Pancreas (tissue), 10 donors: ENCODE results near the gene TECPR1. TPM values are rescaled to one million over a fixed set of nuclear protein-coding genes. Genes with fewer than 3 reads are reported as not detected.

Experiments
- ATAC-seq, 4 donors: fragments of 200-7000 bp; cut with Tn5 transposase; one replicate each; pipeline versions ENCODE4 v1.8.0 to v1.9.1; 2020; ENCODE audit warnings: mild to moderate bottlenecking in 4 of 4, moderate library complexity in 4 of 4
- DNase-seq, 6 donors: peaks; one replicate each; pipeline ENCODE4 v3.0.0-alpha.2; 2020
- FAIRE-seq: peaks from 2 replicates; lab custom pipeline; 2012; peaks lifted over from hg19 to GRCh38; lab: Jason Lieb, UNC
- H3K27ac ChIP-seq, 4 donors: fragments of 200-600 bp; sonication (generic); 1 replicate in 3 of 4; 2 replicates in 1 of 4; pipeline versions ENCODE4 v1.5.0 to v1.8.0; 2020
- H3K27me3 ChIP-seq, 4 donors: fragments of 200-600 bp; one replicate each; pipeline ENCODE4 v1.8.0; 2021
- H3K36me3 ChIP-seq, 3 donors: fragments of 200-600 bp; sonication (generic) in 1 of 3; one replicate each; pipeline versions ENCODE4 v1.5.0 to v1.8.0; 2020 to 2021
- H3K4me1 ChIP-seq, 3 donors: fragments of 200-600 bp; one replicate each; pipeline ENCODE4 v1.8.0; 2021
- H3K4me3 ChIP-seq, 4 donors: fragments of 200-600 bp; sonication (generic) in 2 of 4; one replicate each; pipeline versions ENCODE4 v1.5.0 to v1.8.0; 2020 to 2021
- H3K9me3 ChIP-seq, 4 donors: fragments of 200-600 bp; one replicate each; pipeline ENCODE4 v1.8.0; 2021
- CTCF ChIP-seq, 4 donors: fragments of 200-600 bp; sonication (generic) in 3 of 4; IDR thresholded peaks; one replicate each; pipeline versions ENCODE4 v1.5.0 to v1.8.0; 2021; ENCODE audit warnings: antibody characterized with exemption in 4 of 4
- WGBS, 2 donors: extraction: QIAGEN DNeasy Blood & Tissue Kit; methylation state at CpG; one replicate each; pipeline ENCODE4 v1.1.7; 2013; 5-methylcytosine and 5-hydroxymethylcytosine counted together
- intact Hi-C, 3 donors: fragments of 100-400 bp; cut with DNase I; formaldehyde crosslinking; loops; one replicate each; pipeline versions ENCODE4 v1.11.1 to v1.14.2; 2022
- polyA plus RNA-seq, 2 donors: library from polyadenylated mRNA; stranded (reverse); fragments of 200-250 nt; gene quantifications; one replicate each; pipeline ENCODE4 v1.2.3, GENCODE V29; 2013
- total RNA-seq, 6 donors: library from RNA; stranded (reverse); fragmentation: NEBNext Ultra II Directional in 4 of 6; extraction: Animal tissue kit (Norgen Biotek cat#: 25700) in 4 of 6; gene quantifications; one replicate each; pipeline versions ENCODE4 v1.2.1 to v1.2.4, GENCODE V29; 2021 to 2023
- donor health status: healthy with polysubstance abuse.
- donor health status: DM: no; HTN: no; CAD: no; lungs with moderate emphysema.
- donor health status: DM: no; HTN: no; CAD: no.
- donor health status: control.
- donor health status: control.
- donor health status: Bipolar disorder and iron deficiency.
- donor health status: DM: yes; HTN: yes; CAD: no.
- donor health status: DM: no; HTN: no; CAD: no.
- donor health status: DM: no; HTN: no; CAD: no.
- donor health status: DM: yes; HTN: yes; CAD: no.

TECPR1 gene
- total and polyA plus RNA-seq, 8 donors = 12.5 to 36.3 (median 20.0) TPM

- intact Hi-C loops = no loop called here
- 83 to 84% methylated on average over 4 of the region's 4 CpGs for WGBS, 2 donors
Measured at GRCh38 chr7:98242934-98243333, 9.1 kb downstream of the TECPR1 start.

GRCh38 chr7:98242342-98242741 is 9.7 kb downstream of the TECPR1 start:
- no peak for TF ChIP-seq CTCF (IDR thresholded peaks at IDR 0.05)
- FAIRE-seq = no peak
- H3K27me3 ChIP-seq = no peaks in the 10 kb centered on the region
- no peak for ATAC-seq
- no peak overlapping the region for H3K27ac ChIP-seq
- H3K4me3 ChIP-seq = no peak overlapping the region
- intact Hi-C loops = no loop called here
- no peaks in the 10 kb centered on the region for H3K4me1 ChIP-seq
- no peak for DNase-seq
- WGBS, 2 donors = 96 to 100% methylated on average over 1 of the region's 1 CpG
- no peaks in the 10 kb centered on the region for H3K36me3 ChIP-seq
- no peaks in the 10 kb centered on the region for H3K9me3 ChIP-seq

More at GRCh38 chr7:98242934-98243333, 9.1 kb downstream of the TECPR1 start:
- Histone ChIP-seq H3K36me3 (no peaks in the 10 kb centered on the region), H3K9me3 (no peaks in the 10 kb centered on the region), H3K27me3 (no peaks in the 10 kb centered on the region), H3K27ac (no peak overlapping the region), H3K4me1 (no peaks in the 10 kb centered on the region), H3K4me3 (no peak overlapping the region)
- TF ChIP-seq CTCF (IDR thresholded peaks at IDR 0.05) = no peak
- DNase-seq = no peak
- ATAC-seq = no peak
- FAIRE-seq = no peak

- Histone ChIP-seq H3K36me3 (no peaks in the 10 kb centered on the region), H3K4me1 (no peaks in the 10 kb centered on the region)
- no peak for ATAC-seq
Measured at GRCh38 chr7:98241674-98242241, 10.3 kb downstream of the TECPR1 start.

GRCh38 chr7:98240961-98241673 is 10.9 kb downstream of the TECPR1 start:
- H3K36me3 ChIP-seq = no peaks in the 10 kb centered on the region
- intact Hi-C loops = no loop called here
- peak; percentile 41 to 77 (median 70) for ATAC-seq
- no peak overlapping the region for H3K27ac ChIP-seq
- no peaks in the 10 kb centered on the region for H3K9me3 ChIP-seq
- 49 to 58% methylated on average over 19 of the region's 19 CpGs for WGBS, 2 donors
- H3K4me3 ChIP-seq = no peak overlapping the region
- peak; percentile 61 to 81 (median 76) for TF ChIP-seq CTCF (IDR thresholded peaks at IDR 0.05)
- DNase-seq = peak in 5 of 6 donors; percentile 56 to 83 (median 73)
- no peaks in the 10 kb centered on the region for H3K27me3 ChIP-seq
- no peaks in the 10 kb centered on the region for H3K4me1 ChIP-seq
- FAIRE-seq = no peak

More at GRCh38 chr7:98241674-98242241, 10.3 kb downstream of the TECPR1 start:
- Histone ChIP-seq H3K9me3 (no peaks in the 10 kb centered on the region), H3K4me3 (no peak overlapping the region), H3K27ac (no peak overlapping the region), H3K27me3 (no peaks in the 10 kb centered on the region)
- WGBS, 2 donors = 78 to 82% methylated on average over 16 of the region's 16 CpGs
- no peak for TF ChIP-seq CTCF (IDR thresholded peaks at IDR 0.05)
- intact Hi-C loops = no loop called here
- no peak for FAIRE-seq
- no peak for DNase-seq

- TF ChIP-seq CTCF (IDR thresholded peaks at IDR 0.05) = no peak
- no peaks in the 10 kb centered on the region for H3K36me3 ChIP-seq
- no peak for DNase-seq
- no peaks in the 10 kb centered on the region for H3K9me3 ChIP-seq
- H3K4me3 ChIP-seq = no peak overlapping the region
- FAIRE-seq = no peak
- no peaks in the 10 kb centered on the region for H3K4me1 ChIP-seq
- no peak overlapping the region for H3K27ac ChIP-seq
- ATAC-seq = no peak
- no peaks in the 10 kb centered on the region for H3K27me3 ChIP-seq
- intact Hi-C loops = loop anchor here in 1 of 3 donors (10.0 kb wide), 1 partner anchor 134 kb away; the partner anchor contains the start of gene LMTK2
- 93 to 97% methylated on average over 9 of the region's 9 CpGs for WGBS, 2 donors
Measured at GRCh38 chr7:98238976-98239375, 13.1 kb downstream of the TECPR1 start.
